Mucosa of stomach (tissue), 1 donor: ENCODE measurements around the gene GK.
"Not testable (repeated sequence)": the region's sequence is repeated elsewhere in the genome, so short reads cannot be mapped to it uniquely, and the experiment has no call there.

Experiments used
- H3K27me3 ChIP-seq: one replicate; pipeline ENCODE4 v1.7.0; 2013; ENCODE audit warnings: mild to moderate bottlenecking, low read length; ENCODE audit not compliant: control insufficient read depth, insufficient read depth
- H3K36me3 ChIP-seq: one replicate; pipeline ENCODE4 v1.7.0; 2013; ENCODE audit warnings: low read length; ENCODE audit not compliant: control insufficient read depth, insufficient read depth
- H3K4me1 ChIP-seq: one replicate; pipeline ENCODE4 v1.7.0; 2013; ENCODE audit warnings: mild to moderate bottlenecking, low read length; ENCODE audit not compliant: control insufficient read depth, insufficient read depth
- H3K4me3 ChIP-seq: one replicate; pipeline ENCODE4 v1.7.0; 2013; ENCODE audit warnings: low read length
- H3K9ac ChIP-seq: one replicate; pipeline ENCODE4 v1.7.0; 2013; ENCODE audit warnings: mild to moderate bottlenecking, low read length, moderate library complexity
- H3K9me3 ChIP-seq: one replicate; pipeline ENCODE4 v1.7.0; 2013; ENCODE audit warnings: mild to moderate bottlenecking, low read length, moderate library complexity; ENCODE audit not compliant: control insufficient read depth
- donor health status: Pancreatic carcinoma.

The GK gene

GRCh38 chrX:30734782-30735181 is 81.6 kb downstream of the GK start:
- Histone ChIP-seq H3K4me1 (no peaks in the 10 kb centered on the region), H3K4me3 (no peak overlapping the region), H3K9me3 (no peaks in the 10 kb centered on the region), H3K27me3 (no peaks in the 10 kb centered on the region), H3K36me3 (no peaks in the 10 kb centered on the region), H3K9ac (no peak overlapping the region)

GRCh38 chrX:30735839-30736238 is 82.6 kb downstream of the GK start:
- Histone ChIP-seq H3K4me3 (no peak overlapping the region), H3K36me3 (no peaks in the 10 kb centered on the region), H3K27me3 (no peaks in the 10 kb centered on the region)

GRCh38 chrX:30741545-30741944 is 88.3 kb downstream of the GK start:
- Histone ChIP-seq H3K4me1 (no peaks in the 10 kb centered on the region), H3K9ac (no peak overlapping the region), H3K27me3 (no peaks in the 10 kb centered on the region), H3K9me3 (no peaks in the 10 kb centered on the region), H3K4me3 (no peak overlapping the region), H3K36me3 (no peaks in the 10 kb centered on the region)

More at GRCh38 chrX:30735839-30736238, 82.6 kb downstream of the GK start:
- H3K4me1 ChIP-seq, result no peaks in the 10 kb centered on the region
- H3K9me3 ChIP-seq, result no peaks in the 10 kb centered on the region
- H3K9ac ChIP-seq, result no peak overlapping the region

- Histone ChIP-seq H3K27me3 (no peaks in the 10 kb centered on the region), H3K9ac (no peak overlapping the region), H3K36me3 (no peaks in the 10 kb centered on the region), H3K9me3 (no peaks in the 10 kb centered on the region), H3K4me3 (no peak overlapping the region), H3K4me1 (no peaks in the 10 kb centered on the region)
These were observed 95.2 kb downstream of the GK start for GRCh38 chrX:30748342-30748960.

- Histone ChIP-seq H3K36me3 (no peaks in the 10 kb centered on the region), H3K4me1 (no peaks in the 10 kb centered on the region), H3K9ac (no peak overlapping the region), H3K4me3 (no peak overlapping the region), H3K27me3 (no peaks in the 10 kb centered on the region), H3K9me3 (no peaks in the 10 kb centered on the region)
These were observed 98.3 kb downstream of the GK start for GRCh38 chrX:30751497-30751896.

GRCh38 chrX:30762755-30763154 is 109.5 kb downstream of the GK start:
- H3K9ac ChIP-seq, result no peak overlapping the region
- H3K4me1 ChIP-seq, result no peaks in the 10 kb centered on the region
- no peak overlapping the region for H3K4me3 ChIP-seq
- H3K27me3 ChIP-seq, result no peaks in the 10 kb centered on the region
- H3K36me3 ChIP-seq, result no peaks in the 10 kb centered on the region
- no peaks in the 10 kb centered on the region for H3K9me3 ChIP-seq

- H3K4me3 ChIP-seq, H3K4me1 ChIP-seq, H3K9ac ChIP-seq, H3K36me3 ChIP-seq, H3K9me3 ChIP-seq, H3K27me3 ChIP-seq: not testable (repeated sequence)
These were observed 120.5 kb downstream of the GK start for GRCh38 chrX:30773764-30774163.

GRCh38 chrX:30777575-30777974 is 124.4 kb downstream of the GK start:
- H3K36me3 ChIP-seq, result no peaks in the 10 kb centered on the region
- H3K9ac ChIP-seq, result no peak overlapping the region
- H3K27me3 ChIP-seq, result no peaks in the 10 kb centered on the region
- no peaks in the 10 kb centered on the region for H3K4me1 ChIP-seq
- no peak overlapping the region for H3K4me3 ChIP-seq
- no peaks in the 10 kb centered on the region for H3K9me3 ChIP-seq

- no peaks in the 10 kb centered on the region for H3K27me3 ChIP-seq
- H3K9me3 ChIP-seq, result no peaks in the 10 kb centered on the region
- H3K9ac ChIP-seq, result no peak overlapping the region
- no peak overlapping the region for H3K4me3 ChIP-seq
- no peaks in the 10 kb centered on the region for H3K4me1 ChIP-seq
- no peaks in the 10 kb centered on the region for H3K36me3 ChIP-seq
These were observed 126.3 kb downstream of the GK start for GRCh38 chrX:30779453-30780030.
